Measurements from ENCODE around the gene ANGPTL1.

Gene ANGPTL1

GRCh38 chr1:178870944-178871343 is at the start of gene ANGPTL1:
Gene ANGPTL1 (minus strand): TSS chr1:178871077. CDS start chr1:178865776, 5,301 bp downstream.
- DNase-seq (ENCODE audit: low read depth in 3 of 3, low spot score in 1 of 3) = no peak

GRCh38 chr1:178919581-178919980 is 48.7 kb upstream of the ANGPTL1 start:
- DNase-seq (ENCODE audit: low read depth in 3 of 3, low spot score in 1 of 3) = no peak

GRCh38 chr1:178918955-178919354 is 48.1 kb upstream of the ANGPTL1 start:
- no peak for DNase-seq (ENCODE audit: low read depth in 3 of 3, low spot score in 1 of 3)

- DNase-seq (ENCODE audit: low read depth in 3 of 3, low spot score in 1 of 3) = no peak
Measured at GRCh38 chr1:178918308-178918707, 47.4 kb upstream of the ANGPTL1 start.

GRCh38 chr1:178916448-178917174 is 45.7 kb upstream of the ANGPTL1 start:
- DNase-seq (ENCODE audit: low read depth in 3 of 3, low spot score in 1 of 3) = no peak

- DNase-seq (ENCODE audit: low read depth in 3 of 3, low spot score in 1 of 3) = no peak
Measured at GRCh38 chr1:178912597-178912996, 41.7 kb upstream of the ANGPTL1 start.

GRCh38 chr1:178910023-178910422 is 39.1 kb upstream of the ANGPTL1 start:
- DNase-seq (ENCODE audit: low read depth in 3 of 3, low spot score in 1 of 3) = no peak

- no peak for DNase-seq (ENCODE audit: low read depth in 3 of 3, low spot score in 1 of 3)
Measured at GRCh38 chr1:178908358-178908757, 37.5 kb upstream of the ANGPTL1 start.

GRCh38 chr1:178901482-178902125 is 30.7 kb upstream of the ANGPTL1 start:
- DNase-seq (ENCODE audit: low read depth in 3 of 3, low spot score in 1 of 3) = no peak

GRCh38 chr1:178899402-178899801 is 28.5 kb upstream of the ANGPTL1 start:
- no peak for DNase-seq (ENCODE audit: low read depth in 3 of 3, low spot score in 1 of 3)

GRCh38 chr1:178898401-178898800 is 27.5 kb upstream of the ANGPTL1 start:
- no peak for DNase-seq (ENCODE audit: low read depth in 3 of 3, low spot score in 1 of 3)

- DNase-seq (ENCODE audit: low read depth in 3 of 3, low spot score in 1 of 3) = no peak
Measured at GRCh38 chr1:178895928-178896327, 25.1 kb upstream of the ANGPTL1 start.

- no peak for DNase-seq (ENCODE audit: low read depth in 3 of 3, low spot score in 1 of 3)
Measured at GRCh38 chr1:178886551-178886950, 15.7 kb upstream of the ANGPTL1 start.

GRCh38 chr1:178885869-178886268 is 15.0 kb upstream of the ANGPTL1 start:
- no peak for DNase-seq (ENCODE audit: low read depth in 3 of 3, low spot score in 1 of 3)

GRCh38 chr1:178881950-178882349 is 11.1 kb upstream of the ANGPTL1 start:
- no peak for DNase-seq (ENCODE audit: low read depth in 3 of 3, low spot score in 1 of 3)

- no peak for DNase-seq (ENCODE audit: low read depth in 3 of 3, low spot score in 1 of 3)
Measured at GRCh38 chr1:178877896-178878295, 7.0 kb upstream of the ANGPTL1 start.

GRCh38 chr1:178875936-178876335 is 5.1 kb upstream of the ANGPTL1 start:
- no peak for DNase-seq (ENCODE audit: low read depth in 3 of 3, low spot score in 1 of 3)

GRCh38 chr1:178874966-178875365 is 4.1 kb upstream of the ANGPTL1 start:
- DNase-seq (ENCODE audit: low read depth in 3 of 3, low spot score in 1 of 3) = no peak

GRCh38 chr1:178871551-178872320 is 859 bp upstream of the ANGPTL1 start:
- no peak for DNase-seq (ENCODE audit: low read depth in 3 of 3, low spot score in 1 of 3)

- no peak for DNase-seq (ENCODE audit: low read depth in 3 of 3, low spot score in 1 of 3)
Measured at GRCh38 chr1:178870221-178870620, 656 bp downstream of the ANGPTL1 start.

GRCh38 chr1:178869119-178869697 is 1.7 kb downstream of the ANGPTL1 start:
- DNase-seq (ENCODE audit: low read depth in 3 of 3, low spot score in 1 of 3) = no peak

GRCh38 chr1:178868706-178869105 is 2.2 kb downstream of the ANGPTL1 start:
- DNase-seq (ENCODE audit: low read depth in 3 of 3, low spot score in 1 of 3) = no peak

Measured in stimulated activated CD4-positive, alpha-beta T cell treated with anti-CD3 and anti-CD28 coated beads, TNF-alpha, amount 100 ng/mL, for 1 hour (primary cell).